ENCODE data around the gene TMEM120B. TPM values are rescaled to one million over a fixed set of nuclear protein-coding genes. Genes with fewer than 3 reads are reported as not detected.

The TMEM120B gene
- total and polyA plus RNA-seq, 7 donors = 11.0 to 29.7 (median 12.7) TPM

GRCh38 chr12:121783766-121784165, 71.2 kb downstream of the TMEM120B start:
- ATAC-seq (no peak), DNase-seq (no peak)
- intact Hi-C loops (cut with DNase I) = no loop called here
- 40 to 58% (median 44%) methylated on average over 6 of the region's 6 CpGs for WGBS, 3 donors
- TF ChIP-seq CTCF (IDR thresholded peaks at IDR 0.05) = no peak
- Histone ChIP-seq H3K4me1 (peaks cover 28% of the 10 kb centered on the region), H3K27me3 (ENCODE audit: insufficient read depth in 3 of 3, low read length in 2 of 3) (no peaks in the 10 kb centered on the region), H3K36me3 (ENCODE audit: insufficient read depth in 1 of 2, low read depth in 1 of 2) (peaks cover 0 to 25% of the 10 kb centered on the region in 2 donors), H3K27ac (peak overlapping the region; percentile 38), H3K9me3 (no peaks in the 10 kb centered on the region), H3K4me3 (no peak overlapping the region)

- 29 to 36% (median 34%) methylated on average over 6 of the region's 6 CpGs for WGBS, 3 donors
- H3K27me3 ChIP-seq (ENCODE audit: insufficient read depth in 3 of 3, low read length in 2 of 3) = no peaks in the 10 kb centered on the region
Observed at GRCh38 chr12:121784460-121784859, 71.9 kb downstream of the TMEM120B start.

GRCh38 chr12:121786440-121786825, 73.9 kb downstream of the TMEM120B start:
- WGBS, 3 donors = 37 to 63% (median 42%) methylated on average over 6 of the region's 6 CpGs
- ATAC-seq (peak; percentile 67 to 80 (median 75)), DNase-seq (peak; percentile 80 to 82)
- Histone ChIP-seq H3K27me3 (ENCODE audit: insufficient read depth in 3 of 3, low read length in 2 of 3) (no peaks in the 10 kb centered on the region), H3K4me1 (peaks cover 25% of the 10 kb centered on the region), H3K9me3 (no peaks in the 10 kb centered on the region), H3K36me3 (ENCODE audit: insufficient read depth in 1 of 2, low read depth in 1 of 2) (no peaks in the 10 kb centered on the region), H3K27ac (peak overlapping the region; percentile 55), H3K4me3 (no peak overlapping the region)
- TF ChIP-seq CTCF (IDR thresholded peaks at IDR 0.05) = no peak
- intact Hi-C loops (cut with DNase I) = no loop called here

More at GRCh38 chr12:121784460-121784859, 71.9 kb downstream of the TMEM120B start:
- peaks cover 28% of the 10 kb centered on the region for H3K4me1 ChIP-seq
- H3K4me3 ChIP-seq = no peak overlapping the region
- no peaks in the 10 kb centered on the region for H3K9me3 ChIP-seq
- H3K27ac ChIP-seq = peak overlapping the region; percentile 38
- no peak for TF ChIP-seq CTCF (IDR thresholded peaks at IDR 0.05)
- peaks cover 0 to 18% of the 10 kb centered on the region in 2 donors for H3K36me3 ChIP-seq (ENCODE audit: insufficient read depth in 1 of 2, low read depth in 1 of 2)
- ATAC-seq (peak in 2 of 4 donors; percentile 30 to 41), DNase-seq (no peak)
- intact Hi-C loops (cut with DNase I) = no loop called here

GRCh38 chr12:121787063-121788025, 74.8 kb downstream of the TMEM120B start:
- no peak for TF ChIP-seq CTCF (IDR thresholded peaks at IDR 0.05)
- H3K4me1 ChIP-seq = peaks cover 16% of the 10 kb centered on the region
- intact Hi-C loops (cut with DNase I) = no loop called here
- H3K27ac ChIP-seq = peak overlapping the region; percentile 55
- H3K36me3 ChIP-seq (ENCODE audit: insufficient read depth in 1 of 2, low read depth in 1 of 2) = no peaks in the 10 kb centered on the region
- DNase-seq (no peak), ATAC-seq (no peak)
- H3K4me3 ChIP-seq = no peak overlapping the region
- no peaks in the 10 kb centered on the region for H3K27me3 ChIP-seq (ENCODE audit: insufficient read depth in 3 of 3, low read length in 2 of 3)
- H3K9me3 ChIP-seq = no peaks in the 10 kb centered on the region
- 78 to 84% (median 84%) methylated on average over 16 to 17 of the region's 17 CpGs for WGBS, 3 donors
